Lung (tissue), 12 donors: ENCODE data around the gene ZNF134. TPM values are rescaled to one million over a fixed set of nuclear protein-coding genes. Genes with fewer than 3 reads are reported as not detected.

Experiments
- ATAC-seq: fragments of 200-7000 bp; cut with Tn5 transposase; one replicate; pipeline ENCODE4 v1.9.1; 2020; ENCODE audit warnings: moderate number of reproducible peaks; ENCODE audit not compliant: insufficient read depth, low FRiP score
- DNase-seq, 3 donors: peaks; one replicate each; pipeline ENCODE4 v3.0.0-alpha.2; 2013 to 2017
- H3K27ac ChIP-seq, 2 donors: one replicate each; pipeline ENCODE4 v1.5.1; 2013; ENCODE audit warnings: mild to moderate bottlenecking in 2 of 2, moderate library complexity in 2 of 2, control low read depth in 1 of 2, inconsistent platforms in 1 of 2, low read depth in 1 of 2, low read length in 1 of 2
- H3K27me3 ChIP-seq, 3 donors: one replicate each; pipeline ENCODE4 v1.5.1; 2013; ENCODE audit warnings: low read length in 2 of 3; ENCODE audit not compliant: control insufficient read depth in 3 of 3, insufficient read depth in 3 of 3
- H3K36me3 ChIP-seq, 4 donors: one replicate each; pipeline ENCODE4 v1.5.1; 2013; ENCODE audit warnings: low read length in 4 of 4, mild to moderate bottlenecking in 1 of 4, moderate library complexity in 1 of 4; ENCODE audit not compliant: control insufficient read depth in 4 of 4, insufficient read depth in 4 of 4
- H3K4me1 ChIP-seq, 5 donors: one replicate each; pipeline ENCODE4 v1.5.1; 2013; ENCODE audit warnings: low read length in 5 of 5, mild to moderate bottlenecking in 2 of 5, moderate library complexity in 1 of 5; ENCODE audit not compliant: control insufficient read depth in 5 of 5, insufficient read depth in 5 of 5
- H3K4me3 ChIP-seq: one replicate; pipeline ENCODE4 v1.5.1; 2013; ENCODE audit warnings: mild to moderate bottlenecking, control low read depth, moderate library complexity
- H3K9ac ChIP-seq, 2 donors: one replicate each; pipeline ENCODE4 v1.5.1; 2013; ENCODE audit warnings: low read length in 2 of 2, control low read depth in 1 of 2; ENCODE audit not compliant: insufficient read depth in 1 of 2
- H3K9me3 ChIP-seq, 4 donors: one replicate each; pipeline ENCODE4 v1.5.1; 2013; ENCODE audit warnings: low read length in 3 of 4, mild to moderate bottlenecking in 1 of 4, moderate library complexity in 1 of 4; ENCODE audit not compliant: control insufficient read depth in 4 of 4, insufficient read depth in 3 of 4
- CTCF ChIP-seq: IDR thresholded peaks from 2 replicates; pipeline ENCODE4 v1.5.1; 2012; ENCODE audit warnings: mild to moderate bottlenecking; ENCODE audit errors: control extremely low read depth, extremely low read depth
- WGBS, 2 donors: extraction: QIAGEN DNeasy Blood & Tissue Kit; methylation state at CpG; one replicate each; pipeline ENCODE4 v1.1.7; 2013; 5-methylcytosine and 5-hydroxymethylcytosine counted together
- polyA plus RNA-seq, 2 donors: library from polyadenylated mRNA; stranded (reverse); fragments of 200-250 nt; gene quantifications; one replicate each; pipeline ENCODE4 v1.2.1, GENCODE V29; 2013
- total RNA-seq, 2 donors: library from RNA; depleted of rRNA in 1 of 2; stranded (reverse); fragments of >200 nt in 1 of 2; gene quantifications; one replicate each; pipeline ENCODE4 v1.2.1, GENCODE V29; 2014 to 2021
- donor health status: control.
- donor health status: control.
- donor health status: Bipolar disorder and iron deficiency.
- donor health status: healthy.
- donor health status: DM: yes; HTN: yes; CAD: no.

ZNF134 gene
- total and polyA plus RNA-seq, 4 donors, result 3.6 to 33.2 (median 13.0) TPM

- no peak overlapping the region for H3K27ac ChIP-seq
- DNase-seq (no peak), ATAC-seq (no peak)
- no peaks in the 10 kb centered on the region for H3K4me1 ChIP-seq
- H3K9ac ChIP-seq, result no peak overlapping the region
- no peaks in the 10 kb centered on the region for H3K36me3 ChIP-seq
- peaks cover 0 to 6% (median 4%) of the 10 kb centered on the region in 3 donors for H3K27me3 ChIP-seq
- 44 to 95% methylated on average over 1 of the region's 1 CpG for WGBS, 2 donors
- H3K9me3 ChIP-seq, result peaks cover 0 to 32% (median 1%) of the 10 kb centered on the region in 4 donors
- no peak for TF ChIP-seq CTCF
- no peak overlapping the region for H3K4me3 ChIP-seq
Measured at GRCh38 chr19:57655443-57655842, 41.4 kb downstream of the ZNF134 start.

GRCh38 chr19:57656346-57656745, 42.3 kb downstream of the ZNF134 start:
- DNase-seq, result no peak
- Histone ChIP-seq H3K36me3 (no peaks in the 10 kb centered on the region), H3K9ac (no peak overlapping the region), H3K27me3 (peaks cover 0 to 6% (median 4%) of the 10 kb centered on the region in 3 donors), H3K27ac (no peak overlapping the region), H3K9me3 (peaks cover 0 to 31% (median 1%) of the 10 kb centered on the region in 4 donors), H3K4me3 (no peak overlapping the region), H3K4me1 (no peaks in the 10 kb centered on the region)
- WGBS, 2 donors, result 69 to 79% methylated on average over 1 of the region's 1 CpG
- TF ChIP-seq CTCF, result no peak
- no peak for ATAC-seq

DNA sequence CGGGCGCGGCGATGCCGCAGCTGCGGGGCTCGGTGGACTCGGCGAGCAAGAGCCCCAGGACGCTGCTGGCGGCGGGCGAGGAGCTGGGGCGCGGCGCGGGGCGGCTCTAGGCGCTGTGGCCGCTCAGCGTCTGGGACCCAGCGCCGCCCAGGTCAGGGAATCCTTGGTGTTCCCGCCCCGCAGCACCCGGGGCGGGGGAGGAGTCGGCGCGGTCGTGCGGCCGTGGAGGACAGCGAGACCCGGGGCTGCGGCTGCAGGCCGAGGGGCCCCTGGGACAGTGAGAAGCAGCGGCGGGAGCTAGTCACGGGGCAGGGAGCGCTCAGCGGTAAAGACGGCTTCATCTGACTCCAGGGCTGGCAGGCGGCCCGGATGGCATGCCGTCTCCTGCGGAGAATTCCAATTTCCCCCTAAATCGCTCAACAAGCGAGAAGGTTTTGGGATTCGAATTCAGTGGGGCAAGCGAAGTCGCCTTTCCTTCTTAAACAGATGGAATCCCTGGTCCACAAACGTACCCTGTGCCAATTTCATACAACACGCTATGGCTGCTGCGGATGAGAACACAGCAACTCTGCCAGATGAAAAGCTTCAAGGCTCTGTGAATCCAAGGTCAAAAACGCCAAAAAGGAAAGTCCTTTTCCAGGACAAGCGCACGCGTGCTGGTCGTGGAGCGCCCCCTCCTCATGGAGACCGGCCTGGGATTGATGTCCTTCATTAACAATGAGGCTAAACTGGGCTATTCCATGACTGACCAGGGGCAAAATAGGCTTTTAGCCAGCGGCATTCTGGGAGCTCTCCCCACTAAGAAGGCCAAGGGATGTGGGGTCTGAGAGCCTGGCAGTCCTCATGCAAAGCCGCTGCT, 50.5 kb downstream of the ZNF134 start:
- Histone ChIP-seq H3K9ac (peak overlapping the region in 1 of 2 donors; percentile 67), H3K9me3 (peaks cover 0 to 18% (median 0%) of the 10 kb centered on the region in 4 donors), H3K4me1 (peaks cover 0 to 7% (median 0%) of the 10 kb centered on the region in 5 donors), H3K36me3 (no peaks in the 10 kb centered on the region), H3K27ac (peak overlapping the region; percentile 15 to 55), H3K4me3 (peak overlapping the region; percentile 38), H3K27me3 (peaks cover 0 to 6% (median 0%) of the 10 kb centered on the region in 3 donors)
- DNase-seq, result peak; percentile 82 to 89 (median 87)
- no peak for TF ChIP-seq CTCF
- 3 to 4% methylated on average over 51 to 64 of the region's 64 CpGs for WGBS, 2 donors
- peak; percentile 47 for ATAC-seq
